IMR-90 (cell line): ENCODE results near the gene GLP2R. TPM values are rescaled to one million over a fixed set of nuclear protein-coding genes. Genes with fewer than 3 reads are reported as not detected.

Experiments
- ATAC-seq: fragments of 200-7000 bp; cut with Tn5 transposase; 2 replicates; pipeline ENCODE4 v1.9.1; 2020; ENCODE audit warnings: low read depth, mild to moderate bottlenecking, moderate library complexity
- BruUV-seq: library from RNA; stranded (reverse); fragments of 400-500 nt; replicated peaks from 2 replicates; lab custom pipeline; 2021; lab: Mats Ljungman, UMichigan
- CTCF ChIA-PET: fragments of 300-600 bp; formaldehyde crosslinking; extraction: SDS; loops from one replicate; lab custom pipeline; 2021; ENCODE audit warnings: antibody characterized with exemption; lab: Yijun Ruan, JAX
- POLR2A ChIA-PET: fragments of 300-600 bp; sonication (Branson Sonifier 250); formaldehyde crosslinking; loops from one replicate; lab custom pipeline; 2022; ENCODE audit warnings: antibody characterized with exemption; ENCODE audit not compliant: unreplicated experiment; lab: Charles Lee
- DNase-seq: peaks from one replicate; pipeline ENCODE4 v3.0.0; 2013
- H2AFZ ChIP-seq: replicated peaks from 2 replicates; pipeline ENCODE3; 2013; ENCODE audit warnings: low read length, mild to moderate bottlenecking; ENCODE audit not compliant: poor library complexity
- H2AK5ac ChIP-seq: 2 replicates; pipeline ENCODE4 v1.6.1; 2013; ENCODE audit warnings: low read depth, low read length, inconsistent platforms
- H2AK9ac ChIP-seq: replicated peaks from 2 replicates; pipeline ENCODE3; 2013; ENCODE audit warnings: mild to moderate bottlenecking, low read depth, low read length, moderate library complexity; ENCODE audit not compliant: poor library complexity
- H2BK120ac ChIP-seq: 2 replicates; pipeline ENCODE4 v1.6.1; 2013; ENCODE audit warnings: low read depth, low read length, inconsistent platforms
- H2BK15ac ChIP-seq: 3 replicates; pipeline ENCODE4 v1.6.1; 2013; ENCODE audit warnings: low read depth, low read length, inconsistent platforms
- H2BK20ac ChIP-seq: 2 replicates; pipeline ENCODE4 v1.6.1; 2013; ENCODE audit warnings: low read depth, mild to moderate bottlenecking, inconsistent platforms, low read length, moderate library complexity
- H2BK5ac ChIP-seq: 2 replicates; pipeline ENCODE4 v1.6.1; 2013; ENCODE audit warnings: mild to moderate bottlenecking, low read depth, low read length, inconsistent platforms; ENCODE audit not compliant: poor library complexity, severe bottlenecking
- H3K14ac ChIP-seq: replicated peaks from 2 replicates; pipeline ENCODE4 v1.6.1; 2013; ENCODE audit warnings: low read depth, low read length, inconsistent platforms
- H3K18ac ChIP-seq: 2 replicates; pipeline ENCODE4 v1.6.1; 2013; ENCODE audit warnings: low read depth, low read length, control low read depth
- H3K23ac ChIP-seq: 2 replicates; pipeline ENCODE4 v1.6.1; 2013; ENCODE audit warnings: low read depth, low read length, inconsistent platforms
- H3K27ac ChIP-seq: 2 replicates; pipeline ENCODE4 v1.5.1; 2013; ENCODE audit warnings: mild to moderate bottlenecking, control low read depth, low read length; ENCODE audit not compliant: insufficient read depth
- H3K27me3 ChIP-seq: 2 replicates; pipeline ENCODE4 v1.6.1; 2013; ENCODE audit warnings: low read length; ENCODE audit not compliant: control insufficient read depth, insufficient read depth
- H3K36me3 ChIP-seq: 2 replicates; pipeline ENCODE4 v1.6.1; 2013; ENCODE audit warnings: low read length, mixed read lengths; ENCODE audit not compliant: control insufficient read depth, insufficient read depth
- H3K4ac ChIP-seq: 2 replicates; pipeline ENCODE4 v1.6.1; 2013; ENCODE audit warnings: low read depth, low read length, inconsistent platforms
- H3K4me1 ChIP-seq: 2 replicates; pipeline ENCODE4 v1.6.1; 2013; ENCODE audit warnings: low read length, mixed read lengths; ENCODE audit not compliant: control insufficient read depth, insufficient read depth
- H3K4me2 ChIP-seq: 2 replicates; pipeline ENCODE4 v1.6.1; 2013; ENCODE audit warnings: low read depth, mild to moderate bottlenecking, control low read depth, low read length, moderate library complexity
- H3K4me3 ChIP-seq: 2 replicates; pipeline ENCODE4 v1.5.1; 2013; ENCODE audit warnings: low read depth, mild to moderate bottlenecking, control low read depth, low read length, moderate library complexity; ENCODE audit not compliant: insufficient read depth
- H3K56ac ChIP-seq: 2 replicates; pipeline ENCODE4 v1.6.1; 2013; ENCODE audit warnings: low read length, inconsistent platforms; ENCODE audit not compliant: insufficient read depth; ENCODE audit errors: extremely low read depth
- H3K79me1 ChIP-seq, 2 experiments: 2 replicates each; pipeline ENCODE4 v1.6.1; 2013; ENCODE audit warnings: low read length in 2 of 2, inconsistent platforms in 1 of 2, low read depth in 1 of 2
- H3K9ac ChIP-seq: 2 replicates; pipeline ENCODE4 v1.6.1; 2013; ENCODE audit warnings: low read depth, low read length, control low read depth
- H3K9me1 ChIP-seq: 2 replicates; pipeline ENCODE4 v1.6.1; 2013; ENCODE audit warnings: low read length, inconsistent platforms; ENCODE audit not compliant: insufficient read depth
- H3K9me3 ChIP-seq: 2 replicates; pipeline ENCODE4 v1.6.1; 2013; ENCODE audit warnings: low read length; ENCODE audit not compliant: control insufficient read depth, insufficient read depth
- H4K20me1 ChIP-seq: 2 replicates; pipeline ENCODE4 v1.6.1; 2013; ENCODE audit warnings: low read length, inconsistent platforms; ENCODE audit not compliant: insufficient read depth
- H4K5ac ChIP-seq: 2 replicates; pipeline ENCODE4 v1.6.1; 2013; ENCODE audit warnings: mild to moderate bottlenecking, low read depth, low read length, control low read depth
- H4K8ac ChIP-seq, 2 experiments: 2 replicates each; pipeline ENCODE4 v1.6.1; 2013; ENCODE audit warnings: low read depth in 2 of 2, low read length in 2 of 2, control low read depth in 1 of 2, inconsistent platforms in 1 of 2
- H4K91ac ChIP-seq: 2 replicates; pipeline ENCODE4 v1.6.1; 2013; ENCODE audit warnings: low read depth, low read length, inconsistent platforms; ENCODE audit not compliant: insufficient read depth
- ELK1 ChIP-seq: fragments of 150-350 bp; IDR thresholded peaks from 2 replicates; pipeline ENCODE4 v1.6.1; 2016; ENCODE audit warnings: low read depth, mild to moderate bottlenecking, low read length, moderate library complexity, borderline replicate concordance
- MAFK ChIP-seq: IDR thresholded peaks from 2 replicates; pipeline ENCODE4 v1.6.1; 2012; ENCODE audit warnings: low read depth, low read length, improper control_type of control experiment
- NFE2L2 ChIP-seq: fragments of 150-350 bp; IDR thresholded peaks from 2 replicates; pipeline ENCODE4 v1.6.1; 2016; ENCODE audit warnings: low read depth, mild to moderate bottlenecking, low read length
- WGBS, 2 experiments: methylation state at CpG; one replicate each; pipeline versions ENCODE4 v1.1.5 to v1.1.7; 2013; ENCODE audit warnings: missing lambda C conversion rate in 2 of 2; ENCODE audit not compliant: insufficient read length in 1 of 2; ENCODE audit errors: extremely low coverage in 2 of 2; 5-methylcytosine and 5-hydroxymethylcytosine counted together
- dilution Hi-C: fragments of 300-500 bp; cut with HindIII; formaldehyde crosslinking; loops from one replicate; pipeline ENCODE4 v1.14.3; 2018; ENCODE audit warnings: low sequenced_read_pairs; ENCODE audit not compliant: unreplicated experiment
- in situ Hi-C: fragments of 300-500 bp; cut with MboI; formaldehyde crosslinking; loops from 3 replicates; pipeline ENCODE4 v1.14.3; 2019; ENCODE audit warnings: low sequenced_read_pairs, inconsistent platforms, mixed read lengths
- intact Hi-C: fragments of 100-400 bp; cut with micrococcal nuclease; formaldehyde crosslinking; loops from 2 replicates; pipeline ENCODE4 v1.10.0; 2022
- polyA plus RNA-seq, 3 experiments: library from polyadenylated mRNA; depleted of rRNA; stranded (reverse); fragments of >200 nt; gene quantifications; 2 replicates each; pipeline ENCODE4 v1.2.3, GENCODE V29; 2012; ENCODE audit warnings: low replicate concordance in 1 of 3
- total RNA-seq: library from RNA; depleted of rRNA; stranded (reverse); fragments of >200 nt; gene quantifications from 2 replicates; pipeline ENCODE4 v1.2.3, GENCODE V29; 2012

GLP2R gene
- total and polyA plus RNA-seq, 2 of the 4 experiments (the other 2 are of a cell fraction): 0.07 TPM; not detected in 1

GRCh38 chr17:9809409-9809808, 16.3 kb upstream of the GLP2R start:
- ChIA-PET POLR2A (no interaction called here), CTCF (no interaction called here)
- ATAC-seq: no peak
- H3K9me3 ChIP-seq: peaks cover 4% of the 10 kb centered on the region; the same call in 1 of the 2 replicates
- no peak overlapping the region for H2AK5ac ChIP-seq
- no TSS peak for BruUV-seq
- no peak overlapping the region for H4K91ac ChIP-seq
- H3K56ac ChIP-seq: no peak overlapping the region
- H2AK9ac ChIP-seq: no peak overlapping the region
- no peak overlapping the region for H2AFZ ChIP-seq
- no peak overlapping the region for H3K4ac ChIP-seq
- no peaks in the 10 kb centered on the region for H4K20me1 ChIP-seq
- H3K18ac ChIP-seq: no peak overlapping the region
- no peak overlapping the region for H3K27ac ChIP-seq
- no peak overlapping the region for H2BK5ac ChIP-seq
- no peak overlapping the region for H3K23ac ChIP-seq
- no peaks in the 10 kb centered on the region for H3K27me3 ChIP-seq
- no peaks in the 10 kb centered on the region for H3K79me1 ChIP-seq
- H3K4me1 ChIP-seq: no peaks in the 10 kb centered on the region
- H2BK15ac ChIP-seq: no peak overlapping the region
- H3K14ac ChIP-seq: no peak overlapping the region
- no peak overlapping the region for H3K4me2 ChIP-seq
- intact Hi-C loops: no loop called here
- H3K36me3 ChIP-seq: no peaks in the 10 kb centered on the region
- no peak overlapping the region for H2BK20ac ChIP-seq
- H2BK120ac ChIP-seq: no peak overlapping the region
- H3K9ac ChIP-seq: no peak overlapping the region
- H4K8ac ChIP-seq: no peak overlapping the region
- in situ Hi-C loops: no loop called here
- peak; percentile 61 for TF ChIP-seq MAFK
- TF ChIP-seq ELK1: no peak
- no peak for TF ChIP-seq NFE2L2
- H4K5ac ChIP-seq: no peak overlapping the region
- H3K9me1 ChIP-seq: no peaks in the 10 kb centered on the region
- dilution Hi-C loops: no loop called here
- WGBS, 2 experiments: no CpG with 5 or more reads among the region's 8 CpGs
- DNase-seq: no peak
- no peak overlapping the region for H3K4me3 ChIP-seq
